Measurements from ENCODE around the gene CAMK1D.

DNA sequence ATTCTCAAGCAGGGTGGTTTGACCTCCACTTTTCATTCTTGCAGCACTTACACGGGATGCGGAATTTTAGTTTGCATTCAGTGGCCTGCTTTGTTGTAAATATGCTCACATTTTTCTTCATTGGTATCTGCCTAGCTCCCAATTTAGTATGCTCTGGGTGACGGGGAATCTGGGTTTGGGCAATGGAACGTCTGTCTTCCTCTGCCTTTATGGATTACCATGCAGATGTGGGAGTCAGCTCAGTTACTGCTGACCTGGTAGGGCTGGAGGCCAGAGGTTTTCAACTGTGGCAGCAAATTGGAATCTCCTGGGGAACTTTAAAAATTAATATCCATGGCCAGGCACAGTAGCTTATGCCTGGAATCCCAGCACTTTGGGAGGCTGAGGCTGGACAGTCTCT is 161.6 kb downstream of the CAMK1D start:
- TF ChIP-seq, protein P1, sequence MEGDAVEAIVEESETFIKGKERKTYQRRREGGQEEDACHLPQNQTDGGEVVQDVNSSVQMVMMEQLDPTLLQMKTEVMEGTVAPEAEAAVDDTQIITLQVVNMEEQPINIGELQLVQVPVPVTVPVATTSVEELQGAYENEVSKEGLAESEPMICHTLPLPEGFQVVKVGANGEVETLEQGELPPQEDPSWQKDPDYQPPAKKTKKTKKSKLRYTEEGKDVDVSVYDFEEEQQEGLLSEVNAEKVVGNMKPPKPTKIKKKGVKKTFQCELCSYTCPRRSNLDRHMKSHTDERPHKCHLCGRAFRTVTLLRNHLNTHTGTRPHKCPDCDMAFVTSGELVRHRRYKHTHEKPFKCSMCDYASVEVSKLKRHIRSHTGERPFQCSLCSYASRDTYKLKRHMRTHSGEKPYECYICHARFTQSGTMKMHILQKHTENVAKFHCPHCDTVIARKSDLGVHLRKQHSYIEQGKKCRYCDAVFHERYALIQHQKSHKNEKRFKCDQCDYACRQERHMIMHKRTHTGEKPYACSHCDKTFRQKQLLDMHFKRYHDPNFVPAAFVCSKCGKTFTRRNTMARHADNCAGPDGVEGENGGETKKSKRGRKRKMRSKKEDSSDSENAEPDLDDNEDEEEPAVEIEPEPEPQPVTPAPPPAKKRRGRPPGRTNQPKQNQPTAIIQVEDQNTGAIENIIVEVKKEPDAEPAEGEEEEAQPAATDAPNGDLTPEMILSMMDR (IDR thresholded peaks at IDR 0.05 in 4 of 5, conservative IDR thresholded peaks at IDR 0.05 in 1 of 5): no peak
- TF ChIP-seq POLR2A (IDR thresholded peaks at IDR 0.05): no peak

Measured in gastrocnemius medialis (tissue), 4 donors.